HepG2 (cell line): ENCODE results near the gene MYOF. TPM values are rescaled to one million over a fixed set of nuclear protein-coding genes. Genes with fewer than 3 reads are reported as not detected.

ENCODE experiments used
- ATAC-seq: fragments of 200-7000 bp; cut with Tn5 transposase; 3 replicates; pipeline ENCODE4 v1.9.1; 2020; ENCODE audit warnings: mild to moderate bottlenecking, moderate library complexity
- BruUV-seq: library from RNA; stranded (reverse); fragments of 400-500 nt; replicated peaks from 2 replicates; lab custom pipeline; 2021; lab: Mats Ljungman, UMichigan
- CTCF ChIA-PET: fragments of 300-600 bp; formaldehyde crosslinking; extraction: SDS; loops from one replicate; lab custom pipeline; 2021; ENCODE audit warnings: low total read pairs, inconsistent platforms, low intra/inter-chr PET ratio; lab: Yijun Ruan, JAX
- POLR2A ChIA-PET: fragments of 350-600 bp; sonication (Branson Sonifier 250); formaldehyde crosslinking; loops from one replicate; lab custom pipeline; 2020; ENCODE audit warnings: antibody characterized with exemption, inconsistent platforms; lab: Yijun Ruan, JAX
- DNase-seq: peaks from one replicate; pipeline ENCODE4 v3.0.0-alpha.2; 2015; ENCODE audit warnings: low spot score
- FAIRE-seq: peaks from 3 replicates; lab custom pipeline; 2011; peaks lifted over from hg19 to GRCh38; lab: Jason Lieb, UNC
- H2AFZ ChIP-seq: one replicate; pipeline ENCODE4 v1.6.1; 2011; ENCODE audit warnings: low read length, inconsistent platforms
- H3K27ac ChIP-seq: fragments of 300-600 bp; 3 replicates; pipeline ENCODE4 v1.8.0; 2011; ENCODE audit warnings: mixed run types, mild to moderate bottlenecking, mixed read lengths, low read length, inconsistent platforms; ENCODE audit not compliant: insufficient read depth; ENCODE audit errors: extremely low read length
- H3K27me3 ChIP-seq, 2 experiments: fragments of 200-600 bp in 1 of 2; 2 replicates in 1 of 2; 3 replicates in 1 of 2; pipeline versions ENCODE4 v1.6.0 to v1.8.0; 2011; ENCODE audit warnings: low read length in 2 of 2, mild to moderate bottlenecking in 2 of 2, moderate library complexity in 2 of 2, inconsistent platforms in 1 of 2; ENCODE audit not compliant: insufficient read depth in 2 of 2, control insufficient read depth in 1 of 2
- H3K36me3 ChIP-seq, 2 experiments: fragments of 200-600 bp in 1 of 2; replicated peaks in 1 of 2; 2 replicates in 1 of 2; 3 replicates in 1 of 2; pipeline versions ENCODE4 v1.5.1 to v1.8.0; 2011; ENCODE audit warnings: low read length in 2 of 2, inconsistent platforms in 1 of 2; ENCODE audit not compliant: insufficient read depth in 2 of 2, control insufficient read depth in 1 of 2
- H3K4me1 ChIP-seq: 2 replicates; pipeline ENCODE4 v1.5.1; 2012; ENCODE audit warnings: low read length, inconsistent platforms; ENCODE audit not compliant: insufficient read depth
- H3K4me2 ChIP-seq: 2 replicates; pipeline ENCODE4 v1.6.0; 2011; ENCODE audit warnings: low read depth, low read length, inconsistent platforms
- H3K4me3 ChIP-seq, 3 experiments: fragments of 200-600 bp in 1 of 3; sonication (generic), shearing (Covaris generic) in 1 of 3; replicated peaks in 1 of 3; 2 replicates each; pipeline ENCODE4 v1.5.1; 2011 to 2016; ENCODE audit warnings: low read length in 3 of 3, inconsistent platforms in 2 of 3, low read depth in 2 of 3, mild to moderate bottlenecking in 2 of 3, control low read depth in 1 of 3, mixed read lengths in 1 of 3; ENCODE audit not compliant: insufficient read depth in 1 of 3
- H3K79me2 ChIP-seq: one replicate; pipeline ENCODE4 v1.6.1; 2011; ENCODE audit warnings: low read length, inconsistent platforms; ENCODE audit not compliant: insufficient read depth
- H3K9ac ChIP-seq: 2 replicates; pipeline ENCODE4 v1.6.0; 2011; ENCODE audit warnings: mild to moderate bottlenecking, low read depth, low read length, inconsistent platforms; ENCODE audit not compliant: insufficient read depth
- H3K9me3 ChIP-seq: 2 replicates; pipeline ENCODE4 v1.5.1; 2012; ENCODE audit warnings: mild to moderate bottlenecking, low read length
- H4K20me1 ChIP-seq: 2 replicates; pipeline ENCODE4 v1.6.0; 2011; ENCODE audit warnings: inconsistent platforms, mild to moderate bottlenecking, low read length, moderate library complexity; ENCODE audit not compliant: insufficient read depth
- ARNT ChIP-seq: fragments of 450-650 bp; IDR thresholded peaks from 2 replicates; pipeline ENCODE4 v1.6.1; 2017
- RAD51 ChIP-seq: fragments of 450-650 bp; IDR thresholded peaks from 2 replicates; pipeline ENCODE4 v1.6.1; 2016; ENCODE audit warnings: borderline replicate concordance
- SIX4 ChIP-seq: sonication (generic); formaldehyde crosslinking; IDR thresholded peaks from 2 replicates; pipeline ENCODE4 v1.4.0; 2020; ENCODE audit warnings: missing genetic modification reagents
- ZSCAN25 ChIP-seq: sonication (generic); formaldehyde crosslinking; IDR thresholded peaks from 2 replicates; pipeline ENCODE4 v1.8.0; 2022; ENCODE audit warnings: mild to moderate bottlenecking, missing genetic modification reagents
- WGBS: methylation state at CpG from one replicate; pipeline ENCODE4 v1.1.6; 2017; ENCODE audit warnings: low lambda C conversion rate; 5-methylcytosine and 5-hydroxymethylcytosine counted together
- in situ Hi-C: cut with HindIII; loops from 2 replicates; pipeline ENCODE4 v1.10.0; 2017; ENCODE audit warnings: low pct_unique_long_range_greater_than_20kb; ENCODE audit not compliant: extremely low pct_ligation_motif_present
- intact Hi-C: fragments of 100-400 bp; cut with micrococcal nuclease; formaldehyde crosslinking; loops from one replicate; pipeline ENCODE4 v1.10.0; 2022; ENCODE audit not compliant: unreplicated experiment
- polyA plus RNA-seq, 8 experiments: library from polyadenylated mRNA; depleted of rRNA in 3 of 8; stranded (reverse) in 7 of 8; unstranded in 1 of 8; fragments of >200 nt; fragmentation: Illumina TruSeq in 4 of 8; extraction: Trizol in 4 of 8; gene quantifications; 2 replicates each; pipeline versions ENCODE4 v1.2.1 to v1.2.3, GENCODE V29; 2011 to 2016; ENCODE audit warnings: low read depth in 4 of 8, missing spikeins in 1 of 8, mixed read lengths in 1 of 8; ENCODE audit not compliant: insufficient read depth in 1 of 8
- total RNA-seq, 5 experiments: library from RNA; depleted of rRNA; stranded (reverse); fragments of >200 nt; fragmentation: Illumina TruSeq; extraction: Trizol; gene quantifications; 2 replicates each; pipeline ENCODE4 v1.2.3, GENCODE V29; 2016; ENCODE audit warnings: low read depth in 1 of 5

The MYOF gene
- total and polyA plus RNA-seq, 2 of the 13 experiments (the other 11 are each of a cell fraction or from before 2014, with no cell fraction given) = 0.18 to 0.42 TPM

DNA sequence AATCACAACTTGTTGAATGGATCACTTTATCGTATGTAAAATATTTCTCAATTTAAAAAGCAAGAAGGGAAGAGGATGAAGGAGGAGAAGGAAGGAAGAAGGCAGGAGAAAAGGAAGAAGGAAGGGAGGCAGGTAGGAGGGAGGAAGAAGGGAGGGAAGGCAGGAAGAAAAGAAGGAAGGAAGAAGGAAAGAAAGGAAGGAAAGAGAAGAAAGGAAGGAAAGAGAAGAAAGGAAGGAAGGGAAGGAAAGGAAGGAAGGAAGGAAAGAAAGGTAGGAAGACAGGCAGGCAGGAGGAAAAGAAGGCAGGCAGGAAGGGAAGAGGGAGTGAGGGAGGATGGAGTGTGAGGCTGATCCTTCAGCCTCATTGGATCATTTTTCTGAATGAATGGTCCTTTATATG, 145.5 kb downstream of the MYOF start:
- no peak for FAIRE-seq
- CTCF ChIA-PET = no interaction called here
- TF ChIP-seq RAD51 (0 out of 2 replicates have a peak, but pooled peaks have one; percentile 21), ZSCAN25 (CRISPR knock-in tag) (no peak)

GRCh38 chr10:93336110-93336509, 146.0 kb downstream of the MYOF start:
- H3K36me3 ChIP-seq = no peaks in the 10 kb centered on the region
- H3K9ac ChIP-seq = no peak overlapping the region
- no peak for DNase-seq
- CTCF ChIA-PET = no interaction called here
- WGBS = 61% methylated on average over 6 of the region's 6 CpGs
- no peaks in the 10 kb centered on the region for H3K27me3 ChIP-seq
- ATAC-seq = no peak
- H3K4me1 ChIP-seq = no peaks in the 10 kb centered on the region
- intact Hi-C loops (no loop called here), in situ Hi-C loops (no loop called here)
- no peaks in the 10 kb centered on the region for H3K9me3 ChIP-seq
- H3K4me3 ChIP-seq = no peak overlapping the region
- H3K27ac ChIP-seq = no peak overlapping the region
- no peaks in the 10 kb centered on the region for H3K79me2 ChIP-seq
- H3K4me2 ChIP-seq = no peak overlapping the region
- BruUV-seq = no TSS peak
- no peaks in the 10 kb centered on the region for H4K20me1 ChIP-seq
- no peak for FAIRE-seq
- POLR2A ChIA-PET = no interaction called here
- TF ChIP-seq ARNT (no peak), SIX4 (CRISPR knock-in tag) (no peak)
- TF ChIP-seq, all 625 proteins: peak for 0
- H2AFZ ChIP-seq = no peak overlapping the region

More for the DNA sequence above, 145.5 kb downstream of the MYOF start:
- no peak for DNase-seq
- no peak overlapping the region for H3K9ac ChIP-seq
- in situ Hi-C loops (no loop called here), intact Hi-C loops (no loop called here)
- no peaks in the 10 kb centered on the region for H3K36me3 ChIP-seq
- no peak overlapping the region for H3K4me2 ChIP-seq
- H3K79me2 ChIP-seq = no peaks in the 10 kb centered on the region
- no peak overlapping the region for H2AFZ ChIP-seq
- WGBS = 98% methylated on average over 1 of the region's 1 CpG
- no peaks in the 10 kb centered on the region for H3K9me3 ChIP-seq
- H3K27ac ChIP-seq = no peak overlapping the region
- BruUV-seq = no TSS peak
- no peaks in the 10 kb centered on the region for H3K27me3 ChIP-seq
- no peak overlapping the region for H3K4me3 ChIP-seq
- POLR2A ChIA-PET = no interaction called here
- no peak for ATAC-seq
- H4K20me1 ChIP-seq = no peaks in the 10 kb centered on the region
- H3K4me1 ChIP-seq = no peaks in the 10 kb centered on the region
